ENCODE results near the gene TMEM135. TPM values are rescaled to one million over a fixed set of nuclear protein-coding genes. Genes with fewer than 3 reads are reported as not detected.
"Not testable (repeated sequence)": the region's sequence is repeated elsewhere in the genome, so short reads cannot be mapped to it uniquely, and the experiment has no call there.

The TMEM135 gene
- total RNA-seq, 5 donors from 2014 or later (not counting 1 experiment from before 2014, with no cell fraction given) = 6.3 to 20.8 (median 12.7) TPM

DNA sequence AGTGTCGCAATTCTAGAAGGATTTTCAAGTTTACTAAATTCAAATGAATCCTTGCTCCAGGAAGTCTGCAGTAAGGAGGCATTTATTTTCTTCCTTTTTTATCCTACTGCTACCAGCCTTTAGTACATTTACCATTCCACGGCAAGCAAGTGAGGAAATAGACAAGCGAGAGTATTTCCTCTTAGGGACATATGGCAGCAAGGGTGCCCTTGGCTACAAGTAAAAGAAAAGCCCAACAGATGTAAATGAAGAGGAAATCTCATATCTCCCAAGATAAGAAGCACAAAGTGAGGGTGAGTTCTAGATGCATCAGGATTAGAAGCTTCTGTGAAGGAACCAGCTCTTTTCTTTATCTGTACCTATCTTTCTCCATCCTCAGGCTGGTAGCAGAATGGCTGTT, 44.7 kb upstream of the TMEM135 start:
- Mint-ChIP-seq H3K27ac (no peak overlapping the region), H3K9me3 (no peaks in the 10 kb centered on the region), H3K4me3 (no peak overlapping the region), H3K4me1 (no peaks in the 10 kb centered on the region), H3K27me3 (no peaks in the 10 kb centered on the region), H3K36me3 (no peaks in the 10 kb centered on the region)
- ATAC-seq (replicated peaks in 1 of 4) (no peak), DNase-seq (no peak)
- Histone ChIP-seq H3K4me3 (ENCODE audit: control insufficient read depth in 1 of 2, extremely low read depth in 1 of 2, low read length in 1 of 2) (no peak overlapping the region), H3K4me1 (ENCODE audit: control insufficient read depth in 1 of 2, extremely low read depth in 1 of 2, insufficient read depth in 2 of 2, low read length in 2 of 2) (no peaks in the 10 kb centered on the region), H3K36me3 (ENCODE audit: control insufficient read depth in 2 of 2, extremely low read depth in 1 of 2, insufficient read depth in 1 of 2, low read length in 1 of 2) (no peaks in the 10 kb centered on the region), H3K9me3 (no peaks in the 10 kb centered on the region), H3K27me3 (replicated peaks in 1 of 2; ENCODE audit: control insufficient read depth in 2 of 2, extremely low read depth in 1 of 2, insufficient read depth in 2 of 2, low read length in 1 of 2) (peaks cover 0 to 2% of the 10 kb centered on the region in 2 experiments), H3K27ac (ENCODE audit: low read length) (no peak overlapping the region)
- no CpG with 5 or more reads among the region's 3 CpGs for WGBS (ENCODE audit: insufficient coverage)
- ChIA-PET POLR2A (no interaction called here), CTCF (interaction anchor here in 1 of 2 donors (0.6 kb wide), 1 partner anchor 8 kb away, joined by 3 read pairs; no protein-coding TSS in a partner anchor)

DNA sequence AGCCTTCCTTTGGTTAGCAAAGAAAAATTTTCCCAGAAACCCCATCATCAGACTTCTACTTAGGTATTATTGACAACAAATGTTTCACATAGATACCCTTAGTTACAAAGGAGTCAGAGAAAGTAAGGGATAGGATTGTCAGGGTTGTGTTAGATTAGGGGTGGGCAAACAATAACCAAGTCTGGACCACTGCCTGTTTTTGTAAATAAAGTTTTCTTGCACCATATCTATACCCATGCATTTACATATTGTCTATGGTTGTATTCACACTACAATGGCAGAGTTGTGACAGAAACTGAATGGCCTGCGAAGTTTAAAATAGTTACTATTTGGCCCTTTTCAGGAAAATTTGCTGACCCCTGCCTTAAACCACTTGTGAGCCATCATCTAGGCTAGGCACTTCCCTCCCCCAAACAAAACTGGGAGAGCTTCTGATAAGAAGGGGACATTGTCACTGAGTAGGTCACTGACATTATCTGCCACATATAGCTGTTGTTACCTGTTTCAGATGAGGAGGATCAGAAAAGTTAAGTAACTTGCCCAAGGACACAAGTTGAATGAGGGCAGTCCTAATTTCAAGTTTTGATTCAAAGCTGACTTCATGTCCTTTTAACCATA, 40.7 kb upstream of the TMEM135 start:
- Mint-ChIP-seq H3K36me3 (no peaks in the 10 kb centered on the region), H3K4me3 (no peak overlapping the region), H3K9me3 (no peaks in the 10 kb centered on the region), H3K27me3 (no peaks in the 10 kb centered on the region), H3K27ac (no peak overlapping the region), H3K4me1 (no peaks in the 10 kb centered on the region)
- H3K4me1 ChIP-seq (ENCODE audit: control insufficient read depth in 1 of 2, extremely low read depth in 1 of 2, insufficient read depth in 2 of 2, low read length in 2 of 2) = no peaks in the 10 kb centered on the region
- CTCF ChIA-PET = interaction anchor here (0.7 to 0.9 kb wide), 6 partner anchors 64 to 550 kb away, joined by 3 to 4 read pairs (median 3); no protein-coding TSS in a partner anchor
- no peak for ATAC-seq (replicated peaks in 1 of 4)
- H3K27me3 ChIP-seq (replicated peaks in 1 of 2; ENCODE audit: control insufficient read depth in 2 of 2, extremely low read depth in 1 of 2, insufficient read depth in 2 of 2, low read length in 1 of 2) = no peaks in the 10 kb centered on the region
- POLR2A ChIA-PET = no interaction called here
- H3K4me3 ChIP-seq (ENCODE audit: control insufficient read depth in 1 of 2, extremely low read depth in 1 of 2, low read length in 1 of 2) = no peak overlapping the region
- DNase-seq = no peak
- H3K27ac ChIP-seq (ENCODE audit: low read length) = no peak overlapping the region
- WGBS (ENCODE audit: insufficient coverage) = no CpG with 5 or more reads among the region's 1 CpG
- H3K36me3 ChIP-seq (ENCODE audit: control insufficient read depth in 2 of 2, extremely low read depth in 1 of 2, insufficient read depth in 1 of 2, low read length in 1 of 2) = no peaks in the 10 kb centered on the region
- no peaks in the 10 kb centered on the region for H3K9me3 ChIP-seq

DNA sequence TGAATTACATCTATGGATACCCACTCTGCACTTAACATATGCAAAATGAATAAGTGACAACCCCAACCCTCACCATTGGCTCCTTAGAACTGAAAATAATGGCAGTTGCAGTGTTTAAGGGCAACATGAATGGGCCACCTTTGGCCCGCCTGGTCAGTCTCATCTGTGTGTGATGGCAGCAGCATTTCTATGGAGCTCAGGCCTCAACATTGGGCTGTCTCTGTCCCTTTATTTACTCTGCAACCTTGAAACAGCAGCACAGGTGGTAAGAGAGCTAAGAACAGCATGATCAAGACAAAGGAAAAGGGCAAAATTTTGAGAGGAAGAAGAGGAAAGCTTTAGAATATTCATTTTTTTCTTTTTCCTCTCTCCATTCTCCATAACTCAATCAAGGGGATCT, 38.3 kb upstream of the TMEM135 start:
- H3K9me3 ChIP-seq = no peaks in the 10 kb centered on the region
- no peaks in the 10 kb centered on the region for H3K27me3 Mint-ChIP-seq
- H3K27me3 ChIP-seq (replicated peaks in 1 of 2; ENCODE audit: control insufficient read depth in 2 of 2, extremely low read depth in 1 of 2, insufficient read depth in 2 of 2, low read length in 1 of 2) = no peaks in the 10 kb centered on the region
- H3K36me3 Mint-ChIP-seq = no peaks in the 10 kb centered on the region
- 71% methylated on average over 1 of the region's 1 CpG for WGBS (ENCODE audit: insufficient coverage)
- H3K27ac ChIP-seq (ENCODE audit: low read length) = no peak overlapping the region
- DNase-seq (no peak), ATAC-seq (replicated peaks in 1 of 4) (no peak)
- H3K4me3 Mint-ChIP-seq = no peak overlapping the region
- ChIA-PET CTCF (interaction anchor here (0.6 to 1.2 kb wide), 2 partner anchors 9 to 185 kb away, joined by 3 read pairs; no protein-coding TSS in a partner anchor), POLR2A (interaction anchor here in 1 of 2 donors (0.6 kb wide), 1 partner anchor 67 kb away, joined by 5 read pairs; no protein-coding TSS in a partner anchor)
- no peaks in the 10 kb centered on the region for H3K36me3 ChIP-seq (ENCODE audit: control insufficient read depth in 2 of 2, extremely low read depth in 1 of 2, insufficient read depth in 1 of 2, low read length in 1 of 2)
- no peaks in the 10 kb centered on the region for H3K9me3 Mint-ChIP-seq
- H3K4me1 Mint-ChIP-seq = no peaks in the 10 kb centered on the region
- no peak overlapping the region for H3K27ac Mint-ChIP-seq
- H3K4me3 ChIP-seq (ENCODE audit: control insufficient read depth in 1 of 2, extremely low read depth in 1 of 2, low read length in 1 of 2) = no peak overlapping the region
- no peaks in the 10 kb centered on the region for H3K4me1 ChIP-seq (ENCODE audit: control insufficient read depth in 1 of 2, extremely low read depth in 1 of 2, insufficient read depth in 2 of 2, low read length in 2 of 2)

DNA sequence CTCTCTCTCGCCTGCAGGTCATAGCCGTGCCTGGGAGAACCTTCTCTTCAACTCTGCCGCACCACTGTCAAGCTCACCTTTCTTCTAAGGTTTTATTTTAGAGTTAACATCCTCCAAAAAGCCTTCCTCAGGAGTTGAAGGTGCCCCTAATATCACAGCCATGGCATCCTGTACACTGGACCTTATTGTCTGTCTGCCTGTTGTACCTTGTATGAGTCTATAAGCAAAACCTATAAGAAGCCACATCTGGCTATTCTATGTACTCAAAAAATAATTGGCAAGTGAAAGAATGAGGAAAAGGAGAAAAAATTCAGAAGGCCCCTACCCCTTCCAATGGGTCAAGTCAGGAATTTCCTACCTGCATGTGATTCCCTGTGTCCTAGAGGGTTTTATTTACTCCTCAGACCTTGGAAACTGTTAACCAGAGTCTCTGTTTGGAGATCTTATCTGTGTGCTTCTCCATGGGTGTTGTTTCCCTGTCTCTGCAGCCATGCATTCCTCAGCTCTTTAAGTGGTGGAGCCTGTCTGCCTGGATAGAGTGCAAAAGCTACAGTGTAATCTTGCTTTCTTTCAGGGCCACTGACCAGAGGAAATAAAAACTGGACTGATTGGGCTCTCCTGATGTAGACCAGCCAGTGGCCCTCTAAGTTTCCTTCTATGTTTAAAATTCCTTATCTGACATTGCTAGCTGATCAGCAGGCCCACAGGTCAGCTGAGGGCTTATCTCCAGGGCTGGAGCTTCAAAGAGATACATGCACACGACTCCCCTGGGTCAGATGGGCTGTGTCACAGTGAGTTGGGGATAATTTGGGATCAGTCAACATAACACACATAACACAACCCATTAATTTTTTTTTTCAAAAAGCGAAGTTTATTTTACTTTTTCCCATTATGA, 37.6 kb upstream of the TMEM135 start:
- WGBS (ENCODE audit: insufficient coverage) = 0% methylated on average over 1 of the region's 5 CpGs
- no peak for DNase-seq
- Histone ChIP-seq H3K27ac (ENCODE audit: low read length) (no peak overlapping the region), H3K9me3 (no peaks in the 10 kb centered on the region), H3K27me3 (replicated peaks in 1 of 2; ENCODE audit: control insufficient read depth in 2 of 2, extremely low read depth in 1 of 2, insufficient read depth in 2 of 2, low read length in 1 of 2) (no peaks in the 10 kb centered on the region), H3K36me3 (ENCODE audit: control insufficient read depth in 2 of 2, extremely low read depth in 1 of 2, insufficient read depth in 1 of 2, low read length in 1 of 2) (no peaks in the 10 kb centered on the region), H3K4me1 (ENCODE audit: control insufficient read depth in 1 of 2, extremely low read depth in 1 of 2, insufficient read depth in 2 of 2, low read length in 2 of 2) (no peaks in the 10 kb centered on the region), H3K4me3 (ENCODE audit: control insufficient read depth in 1 of 2, extremely low read depth in 1 of 2, low read length in 1 of 2) (no peak overlapping the region)
- Mint-ChIP-seq H3K36me3 (no peaks in the 10 kb centered on the region), H3K27ac (no peak overlapping the region), H3K27me3 (no peaks in the 10 kb centered on the region), H3K4me3 (no peak overlapping the region), H3K9me3 (no peaks in the 10 kb centered on the region), H3K4me1 (no peaks in the 10 kb centered on the region)
- CTCF ChIA-PET = interaction anchor here in 1 of 2 donors (0.6 kb wide), 1 partner anchor 287 kb away, joined by 4 read pairs; no protein-coding TSS in a partner anchor
- POLR2A ChIA-PET = interaction anchor here in 1 of 2 donors (0.6 kb wide), 1 partner anchor 67 kb away, joined by 5 read pairs; no protein-coding TSS in a partner anchor
- no peak for ATAC-seq (replicated peaks in 1 of 4)

DNA sequence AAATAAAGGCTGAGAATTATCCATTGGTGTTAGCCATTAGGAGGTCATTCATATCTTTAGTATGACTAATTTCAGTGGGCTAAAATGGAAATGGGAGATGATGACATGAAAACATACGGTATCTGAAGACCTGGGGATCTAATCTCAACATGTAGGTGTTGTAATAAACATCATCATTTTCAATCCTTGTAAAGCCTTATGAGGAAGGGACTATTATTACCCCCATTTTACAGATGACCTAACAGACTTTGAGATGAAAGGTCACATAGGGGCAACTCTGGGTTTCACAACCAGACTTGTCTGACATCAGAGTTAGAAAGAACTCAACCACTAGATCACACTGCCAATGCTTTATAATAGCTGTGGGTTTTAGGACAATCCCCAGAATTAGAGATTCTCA, 34.8 kb upstream of the TMEM135 start:
- no peak overlapping the region for H3K4me3 Mint-ChIP-seq
- no CpG with 5 or more reads among the region's 1 CpG for WGBS (ENCODE audit: insufficient coverage)
- CTCF ChIA-PET = no interaction called here

DNA sequence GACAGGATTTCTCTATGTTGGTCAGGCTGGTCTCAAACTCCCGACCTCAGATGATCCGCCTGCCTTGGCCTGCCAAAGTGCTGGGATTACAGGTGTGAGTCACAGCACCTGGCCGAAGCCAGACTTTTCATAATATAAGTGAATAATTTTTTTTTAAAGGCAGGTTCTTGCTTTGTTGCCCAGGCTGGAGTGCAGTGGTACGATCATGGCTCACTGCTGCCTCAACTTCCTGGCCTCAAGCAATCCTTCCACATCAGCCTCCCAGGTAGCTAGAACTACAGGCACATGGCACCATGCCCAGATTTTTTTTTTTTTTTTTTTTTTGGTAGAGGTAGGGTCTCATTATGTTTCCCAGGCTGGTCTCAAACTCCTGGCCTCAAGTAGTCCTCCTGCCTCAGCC, 33.5 kb upstream of the TMEM135 start:
- H3K4me1 Mint-ChIP-seq; ATAC-seq (replicated peaks in 1 of 4); H3K36me3 Mint-ChIP-seq; H3K27ac ChIP-seq (ENCODE audit: low read length); DNase-seq; H3K9me3 Mint-ChIP-seq; H3K4me3 ChIP-seq (ENCODE audit: control insufficient read depth in 1 of 2, extremely low read depth in 1 of 2, low read length in 1 of 2); H3K36me3 ChIP-seq (ENCODE audit: control insufficient read depth in 2 of 2, extremely low read depth in 1 of 2, insufficient read depth in 1 of 2, low read length in 1 of 2); H3K9me3 ChIP-seq; H3K27me3 ChIP-seq (replicated peaks in 1 of 2; ENCODE audit: control insufficient read depth in 2 of 2, extremely low read depth in 1 of 2, insufficient read depth in 2 of 2, low read length in 1 of 2); POLR2A ChIA-PET; H3K27me3 Mint-ChIP-seq; H3K4me1 ChIP-seq (ENCODE audit: control insufficient read depth in 1 of 2, extremely low read depth in 1 of 2, insufficient read depth in 2 of 2, low read length in 2 of 2); H3K4me3 Mint-ChIP-seq; H3K27ac Mint-ChIP-seq: not testable (repeated sequence)
- WGBS (ENCODE audit: insufficient coverage) = 80% methylated on average over 2 of the region's 4 CpGs
- CTCF ChIA-PET = interaction anchor here in 1 of 2 donors (0.6 kb wide), 1 partner anchor 23 kb away, joined by 3 read pairs; no protein-coding TSS in a partner anchor

More for the DNA sequence above, 34.8 kb upstream of the TMEM135 start:
- Histone ChIP-seq H3K4me1 (ENCODE audit: control insufficient read depth in 1 of 2, extremely low read depth in 1 of 2, insufficient read depth in 2 of 2, low read length in 2 of 2) (no peaks in the 10 kb centered on the region), H3K9me3 (no peaks in the 10 kb centered on the region), H3K27ac (ENCODE audit: low read length) (no peak overlapping the region), H3K36me3 (ENCODE audit: control insufficient read depth in 2 of 2, extremely low read depth in 1 of 2, insufficient read depth in 1 of 2, low read length in 1 of 2) (no peaks in the 10 kb centered on the region), H3K4me3 (ENCODE audit: control insufficient read depth in 1 of 2, extremely low read depth in 1 of 2, low read length in 1 of 2) (no peak overlapping the region), H3K27me3 (replicated peaks in 1 of 2; ENCODE audit: control insufficient read depth in 2 of 2, extremely low read depth in 1 of 2, insufficient read depth in 2 of 2, low read length in 1 of 2) (no peaks in the 10 kb centered on the region)
- Mint-ChIP-seq H3K27ac (no peak overlapping the region), H3K27me3 (peaks cover 0 to 2% of the 10 kb centered on the region in 2 donors), H3K4me1 (no peaks in the 10 kb centered on the region), H3K36me3 (no peaks in the 10 kb centered on the region), H3K9me3 (no peaks in the 10 kb centered on the region)
- ATAC-seq (replicated peaks in 1 of 4) = no peak
- POLR2A ChIA-PET = no interaction called here
- no peak for DNase-seq

Data from T-cell (primary cell).